Activated CD8-positive, alpha-beta memory T cell treated with anti-CD3 and anti-CD28 coated beads for 24 hours (primary cell): Measurements from ENCODE around the gene MEIS1.
"Not testable (repeated sequence)": the region's sequence is repeated elsewhere in the genome, so short reads cannot be mapped to it uniquely, and the experiment has no call there.

ENCODE experiments used
- DNase-seq: peaks from one replicate; pipeline ENCODE4 v3.0.0-alpha.2; 2020

MEIS1 gene

DNA sequence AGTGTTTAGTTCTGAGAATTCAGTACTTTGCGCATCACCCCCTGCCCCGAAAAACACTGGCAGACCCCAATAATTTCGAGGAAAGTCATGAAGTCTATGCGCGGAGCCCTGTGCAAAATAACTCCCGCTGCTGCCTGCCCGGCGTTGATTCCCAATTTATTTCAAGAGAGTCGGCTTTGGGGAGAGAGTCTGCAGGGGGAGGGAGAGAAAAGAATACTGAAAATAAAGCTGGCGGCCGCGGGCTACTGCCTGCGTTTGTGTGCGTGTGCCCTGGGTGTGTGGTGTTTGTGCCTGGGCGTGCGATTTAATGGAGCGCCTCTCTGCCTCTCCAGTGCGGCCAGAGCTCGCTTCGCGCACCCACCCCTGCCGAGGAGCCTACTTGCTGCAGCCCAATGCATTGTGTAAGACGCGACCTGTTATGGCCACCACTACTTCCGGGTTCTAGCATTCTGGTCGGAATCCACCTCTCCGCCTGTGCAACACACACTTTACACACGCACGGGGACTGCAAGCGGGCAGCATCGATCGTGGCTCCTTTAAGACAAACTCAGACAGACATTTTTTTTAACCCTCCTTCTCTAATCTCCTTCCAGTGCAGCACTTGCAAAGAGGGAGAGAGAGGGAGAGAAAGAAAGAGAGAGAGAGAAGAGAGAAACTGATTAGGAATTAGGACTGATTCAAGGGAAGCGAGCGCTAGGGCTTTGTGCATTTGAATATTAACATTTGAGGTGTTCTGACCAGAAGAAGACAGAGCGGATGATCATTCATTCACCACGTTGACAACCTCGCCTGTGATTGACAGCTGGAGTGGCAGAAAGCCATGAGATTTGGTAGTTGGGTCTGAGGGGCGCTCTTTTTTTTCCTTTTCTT is at the start of gene MEIS1:
TSS of gene MEIS1 (plus strand) at position 447 of the 870 bp plus-strand sequence. CDS start 732 bp downstream, outside the sequence.
- no peak for DNase-seq

DNA sequence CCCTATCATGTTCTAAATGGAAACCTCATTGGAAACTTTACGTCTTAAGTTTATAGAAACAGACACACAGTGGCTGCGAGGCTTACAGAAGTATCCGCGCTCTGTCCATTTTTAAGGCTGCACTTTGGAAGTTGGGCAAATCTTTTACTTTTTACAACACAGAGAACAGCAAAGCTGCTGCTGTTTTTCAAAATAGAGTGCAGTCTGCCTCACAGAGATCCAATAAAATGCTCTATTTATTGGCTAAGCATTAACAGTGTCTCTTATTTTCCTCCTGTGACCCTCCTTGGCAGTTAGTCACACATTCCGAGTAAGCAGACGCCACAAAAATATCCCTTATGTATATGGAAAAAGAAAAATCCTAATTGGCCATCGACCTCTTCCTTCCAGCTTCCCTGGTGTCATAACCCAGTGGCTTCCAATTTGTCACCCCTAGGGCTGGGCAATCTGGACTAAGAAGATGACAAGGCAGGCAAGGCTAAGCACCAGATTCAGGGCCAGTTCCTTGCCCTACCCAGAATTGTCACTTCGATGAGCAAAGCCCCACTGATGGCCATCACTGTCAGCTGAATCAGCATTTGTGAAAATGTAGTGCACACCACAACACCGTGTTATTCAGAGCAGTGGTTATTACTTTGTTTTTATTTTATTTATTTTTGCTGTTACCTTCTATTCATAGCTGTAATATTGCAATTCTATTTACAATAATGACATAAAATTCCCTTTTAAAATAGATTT is 47.7 kb upstream of the MEIS1 start:
- no peak for DNase-seq

DNA sequence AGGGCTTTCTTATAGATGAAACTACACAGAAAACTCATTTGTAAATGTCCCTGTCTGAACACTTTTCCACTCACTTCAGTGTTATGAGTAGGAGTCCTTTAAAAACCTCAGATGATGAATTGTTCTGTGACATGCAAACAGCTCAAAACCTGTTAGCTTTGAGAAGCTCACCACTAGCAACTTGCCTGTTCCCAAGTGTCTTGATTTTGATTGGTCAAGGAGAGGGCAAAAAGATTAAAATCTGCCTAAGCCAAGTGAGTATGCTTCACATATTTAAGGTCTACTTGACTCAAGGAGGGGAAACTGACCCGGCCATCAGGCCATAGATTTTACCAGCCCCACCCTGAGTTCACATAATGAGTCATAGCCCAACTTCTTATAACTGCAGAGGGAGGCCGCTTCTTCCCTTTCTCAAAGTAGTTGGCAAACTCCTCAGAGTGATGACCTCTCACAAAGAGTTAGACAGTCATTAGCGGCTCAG is 45.2 kb upstream of the MEIS1 start:
- no peak for DNase-seq

DNA sequence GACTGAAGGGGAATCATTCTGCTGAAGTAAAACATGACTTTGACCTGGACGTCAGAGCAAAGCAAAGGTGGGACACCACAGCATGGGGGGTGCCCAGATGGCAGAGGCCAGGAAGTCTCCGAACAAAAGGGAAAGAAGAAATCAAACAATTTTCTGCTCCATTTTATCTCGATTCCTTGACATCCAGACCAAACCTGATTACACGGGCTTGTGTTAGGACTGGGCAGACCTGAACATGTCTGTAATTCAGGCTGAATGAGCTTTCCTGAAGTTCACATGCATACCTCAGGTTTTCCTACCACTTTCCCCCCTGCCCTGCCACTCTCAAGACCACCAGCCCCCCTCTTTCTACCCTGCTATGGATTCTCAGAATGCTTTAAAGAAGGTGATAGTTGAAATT is 44.8 kb upstream of the MEIS1 start:
- no peak for DNase-seq

DNA sequence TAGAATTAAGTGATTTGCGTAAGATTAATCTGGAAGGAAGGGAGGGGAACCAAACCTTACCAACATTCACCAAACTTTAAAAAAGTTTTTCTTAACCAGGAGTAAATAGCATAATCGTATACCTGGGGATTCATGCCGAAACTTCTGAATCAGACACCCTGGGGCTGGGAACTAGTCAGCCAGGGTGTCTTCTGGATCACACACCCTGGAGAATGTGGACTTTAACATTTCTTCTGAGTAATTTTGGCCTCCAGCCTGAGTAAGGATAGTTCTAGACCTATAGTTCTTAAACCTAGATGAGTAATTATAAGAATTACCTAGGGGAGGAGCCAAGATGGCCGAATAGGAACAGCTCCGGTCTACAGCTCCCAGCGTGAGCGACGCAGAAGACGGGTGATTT is 44.1 kb upstream of the MEIS1 start:
- no peak for DNase-seq

DNA sequence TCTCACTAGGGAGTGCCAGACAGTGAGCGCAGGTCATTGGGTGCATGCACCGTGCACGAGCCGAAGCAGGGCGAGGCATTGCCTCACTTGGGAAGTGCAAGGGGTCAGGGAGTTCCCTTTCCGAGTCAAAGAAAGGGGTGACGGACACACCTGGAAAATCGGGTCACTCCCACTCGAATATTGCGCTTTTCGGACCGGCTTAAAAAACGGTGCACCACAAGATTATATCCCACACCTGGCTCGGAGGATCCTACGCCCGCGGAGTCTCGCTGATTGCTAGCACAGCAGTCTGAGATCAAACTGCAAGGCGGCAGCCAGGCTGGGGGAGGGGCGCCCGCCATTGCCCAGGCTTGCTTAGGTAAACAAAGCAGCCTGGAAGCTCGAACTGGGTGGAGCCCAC is 43.7 kb upstream of the MEIS1 start:
- not testable (repeated sequence) for DNase-seq

DNA sequence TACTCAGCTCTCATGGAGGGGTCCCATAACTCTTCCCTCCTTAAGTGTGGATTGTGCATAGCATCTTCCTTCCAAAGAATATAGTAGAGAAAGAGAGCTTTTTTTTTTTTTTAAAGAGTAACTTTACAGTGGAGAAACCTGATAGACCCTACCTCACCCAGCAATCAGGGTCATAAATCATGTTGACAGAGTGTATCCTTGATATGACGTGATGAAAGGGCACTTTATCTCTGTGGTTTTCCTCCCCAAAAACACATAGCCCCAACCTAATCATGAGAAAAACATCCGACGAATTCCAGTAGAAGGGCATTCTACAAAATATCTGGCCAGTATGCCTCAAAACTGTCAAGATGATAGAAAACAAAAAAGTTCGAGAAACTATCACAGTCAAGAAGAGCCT is 29.5 kb upstream of the MEIS1 start:
- no peak for DNase-seq

DNA sequence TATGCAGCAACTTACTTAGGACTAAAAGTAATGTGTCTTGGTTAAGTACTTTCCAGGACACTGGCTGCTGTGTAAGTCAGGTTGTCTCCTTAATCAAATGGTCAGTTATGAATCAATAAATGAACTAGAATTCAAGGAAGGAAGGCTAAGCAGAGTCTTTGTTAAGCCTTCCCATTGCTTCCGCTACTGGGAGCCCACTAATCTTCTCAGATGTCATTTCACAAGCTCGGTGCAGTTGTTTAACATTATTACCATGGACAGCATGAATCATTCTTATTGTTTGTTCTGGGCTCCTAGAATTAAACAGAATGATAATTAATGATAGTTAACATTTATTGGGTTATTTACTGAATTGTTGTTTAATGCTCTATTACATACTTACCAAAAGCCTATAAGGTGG is 26.0 kb upstream of the MEIS1 start:
- no peak for DNase-seq

DNA sequence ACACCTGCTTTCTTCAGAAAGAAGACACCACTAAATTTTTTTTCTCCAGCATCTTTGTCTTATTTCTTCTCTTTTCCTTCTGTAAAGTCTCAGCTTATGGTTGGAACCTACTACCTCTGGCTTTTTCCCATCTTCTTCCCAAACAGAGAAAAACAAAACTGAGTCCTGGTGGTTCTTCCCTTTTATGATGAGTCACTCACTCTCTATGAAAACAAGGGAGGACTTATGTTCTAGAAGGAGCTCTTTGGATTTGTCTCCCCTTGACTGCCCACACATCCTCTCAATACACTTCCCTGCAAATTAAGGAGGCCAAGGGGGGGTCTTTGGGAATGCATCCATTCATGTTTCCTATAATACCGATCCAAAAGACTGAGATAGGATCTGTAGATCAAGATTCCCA is 22.1 kb upstream of the MEIS1 start:
- DNase-seq = no peak

DNA sequence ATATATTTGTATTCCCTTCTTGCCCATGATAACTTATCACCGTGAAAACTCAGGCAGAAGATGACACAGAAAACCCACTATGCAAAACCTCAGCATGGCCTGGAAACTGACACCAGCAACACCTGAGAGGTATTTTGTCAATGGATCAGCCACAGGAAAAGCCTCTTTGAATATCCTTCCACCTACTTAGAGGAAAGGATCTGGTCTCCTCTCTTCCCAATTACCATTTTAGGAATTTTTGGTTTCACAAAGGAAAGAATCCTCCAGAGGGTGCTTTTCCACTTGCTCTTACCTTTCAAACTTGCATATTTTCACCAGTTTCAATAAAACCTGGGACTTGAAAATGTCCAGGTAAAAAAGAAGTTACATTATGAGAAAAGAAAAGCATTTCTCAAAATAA is 20.0 kb upstream of the MEIS1 start:
- DNase-seq = no peak

DNA sequence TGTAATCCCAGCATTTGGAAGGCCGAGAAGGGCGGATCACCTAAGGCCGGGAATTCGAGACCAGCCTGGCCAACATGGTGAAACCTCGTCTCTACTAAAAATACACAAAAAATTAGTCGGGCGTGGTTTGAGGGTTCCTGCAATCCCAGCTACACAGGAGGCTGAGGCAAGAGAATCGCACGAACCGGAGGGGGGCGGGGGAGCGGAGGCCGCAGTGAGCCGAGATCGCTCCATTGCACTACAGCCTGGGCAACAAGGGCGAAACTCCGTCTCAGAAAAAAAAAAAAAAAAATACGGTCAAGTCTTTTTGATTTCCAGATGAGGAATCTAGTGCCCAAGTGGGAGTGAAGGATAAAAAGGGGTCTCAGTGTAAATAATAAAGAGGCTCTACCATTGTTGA is 16.5 kb upstream of the MEIS1 start:
- no peak for DNase-seq

DNA sequence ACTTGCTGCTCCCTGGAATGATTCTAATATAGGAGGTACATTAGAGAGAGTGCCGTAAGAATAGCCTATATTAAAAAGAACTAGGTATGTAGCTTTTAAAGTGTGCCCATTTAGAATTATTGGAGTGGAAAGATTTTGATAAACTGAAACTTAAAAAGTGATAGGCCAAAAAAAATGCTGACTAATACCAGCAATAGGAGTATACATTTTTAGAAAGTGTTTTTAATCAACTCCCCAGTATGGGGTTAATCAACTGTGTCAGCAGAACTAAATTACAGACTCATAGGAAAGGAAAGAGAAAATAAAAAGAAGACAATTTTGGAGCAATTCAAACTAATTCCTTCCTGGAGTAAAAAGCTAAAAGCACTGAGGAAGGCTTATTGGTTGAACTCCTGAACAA is 13.3 kb upstream of the MEIS1 start:
- no peak for DNase-seq

DNA sequence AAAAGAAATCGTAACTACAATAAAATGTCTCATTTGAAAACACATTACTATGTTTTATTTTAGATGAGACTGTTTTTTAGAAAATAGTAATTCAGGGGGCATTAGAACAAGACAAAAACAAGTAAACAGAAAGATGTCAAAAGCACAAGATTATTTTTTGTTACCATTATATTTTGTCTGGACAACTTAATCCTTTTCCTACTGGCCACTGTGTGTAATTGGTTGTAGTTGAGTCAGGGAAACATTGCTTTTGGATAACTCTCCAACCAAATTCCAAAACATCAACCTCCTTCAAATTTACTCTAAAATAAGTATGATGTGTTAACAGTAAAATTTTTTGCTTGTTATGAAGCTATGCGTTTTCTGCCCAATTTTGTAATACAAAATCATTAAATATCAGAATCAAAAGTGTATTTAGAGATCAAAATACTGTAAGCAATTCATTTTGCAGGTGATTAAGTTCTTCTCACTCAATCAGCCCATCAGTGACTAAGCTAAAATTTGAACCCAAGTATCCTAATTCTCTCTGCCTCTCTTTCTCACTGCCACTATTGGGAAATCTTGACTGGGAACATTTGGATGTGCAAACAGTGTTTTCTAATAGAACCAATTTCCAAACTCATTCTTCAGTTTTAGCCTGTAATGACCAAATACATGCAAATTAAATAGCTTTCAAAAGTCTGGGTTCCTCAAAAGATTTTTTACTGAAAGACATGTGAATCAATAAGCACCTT is 11.4 kb upstream of the MEIS1 start:
- DNase-seq = no peak

DNA sequence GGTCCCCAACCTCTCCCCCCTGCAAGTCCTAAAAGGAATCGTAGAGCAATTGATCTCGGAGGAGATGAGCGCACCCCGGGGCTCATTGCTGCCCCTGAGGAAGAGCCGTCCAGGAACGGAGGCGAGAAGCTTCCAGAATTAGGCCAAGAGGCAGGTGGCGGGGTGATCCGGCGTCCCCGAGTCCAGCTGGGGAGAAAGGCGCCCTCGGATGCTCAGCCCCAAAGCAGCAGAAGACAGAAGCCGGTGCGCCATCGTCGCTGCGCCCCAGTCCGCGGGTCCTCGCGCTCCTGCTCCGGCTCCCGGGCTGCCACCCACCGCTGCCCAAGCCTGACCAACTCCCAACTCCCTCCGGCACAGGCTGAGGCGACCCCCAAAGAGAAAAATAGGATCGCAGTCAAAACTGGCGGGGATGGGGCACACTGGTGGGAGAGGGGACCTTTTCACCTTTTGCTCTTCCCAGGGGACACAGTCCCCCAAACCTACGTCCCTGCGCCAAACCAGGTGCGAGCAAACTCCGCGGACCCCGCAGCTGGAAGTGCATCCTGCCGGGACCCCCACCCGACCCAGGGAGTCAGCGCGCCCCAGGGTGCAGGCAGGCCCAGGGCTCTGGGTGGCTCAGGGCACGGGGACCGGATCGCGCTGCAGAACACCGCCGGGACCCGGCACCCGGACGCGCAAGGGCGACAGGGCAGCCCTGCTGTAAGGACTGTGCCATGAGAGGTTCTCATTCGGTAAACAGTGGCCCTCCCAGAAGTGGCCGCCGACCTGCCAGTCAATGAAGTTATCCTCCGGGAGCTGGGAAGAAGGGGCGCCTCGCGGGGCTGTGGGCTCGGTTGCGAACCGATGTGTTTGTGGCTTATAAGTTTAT is 8.4 kb upstream of the MEIS1 start:
- DNase-seq = no peak

DNA sequence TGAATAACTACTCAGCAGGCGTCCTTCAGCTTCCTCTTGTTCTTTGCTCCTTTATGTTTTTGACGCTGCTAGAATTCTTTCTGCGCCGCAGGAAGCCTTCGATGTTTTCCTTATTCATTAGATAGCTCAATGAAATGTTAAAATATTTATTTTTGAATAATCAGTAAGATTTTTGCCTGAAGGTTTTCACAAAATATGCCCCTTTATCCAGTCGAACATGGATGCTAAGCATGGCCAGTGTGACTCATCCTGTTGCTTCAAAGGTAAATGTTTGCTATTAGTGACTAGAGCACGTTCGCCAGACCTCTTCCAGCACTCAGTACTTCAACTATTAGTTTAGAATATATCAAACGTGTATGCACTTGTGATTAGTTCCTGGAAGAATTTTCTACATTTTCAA is 7.6 kb upstream of the MEIS1 start:
- no peak for DNase-seq

DNA sequence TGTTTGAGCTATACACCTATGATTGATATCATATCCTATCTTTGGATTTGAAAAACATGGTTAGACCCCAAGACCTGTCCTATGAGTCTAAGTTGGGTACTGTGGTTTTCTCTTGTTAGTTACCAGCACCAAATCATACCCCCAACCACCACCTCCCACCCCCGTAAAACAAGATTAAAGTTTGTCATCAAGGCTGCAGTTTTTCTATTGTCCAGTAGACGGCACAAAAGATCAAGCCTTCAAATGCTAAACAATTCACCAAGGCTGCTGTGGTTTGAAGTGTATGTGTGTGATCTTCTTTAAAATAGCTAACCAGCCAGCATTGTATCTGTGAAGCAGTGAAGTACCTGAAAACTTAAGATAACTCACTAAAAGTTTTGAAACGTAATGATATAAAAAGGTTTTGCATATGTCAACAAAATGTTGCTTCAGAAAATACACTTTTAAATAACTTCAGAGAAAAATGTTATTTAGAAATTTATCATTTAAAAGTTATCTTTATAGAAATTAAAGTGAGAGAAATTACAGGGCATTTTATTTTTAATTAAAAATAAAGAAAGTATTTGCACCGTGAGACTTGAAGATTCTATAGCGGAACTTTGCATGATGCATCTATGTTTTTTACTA is 5.8 kb upstream of the MEIS1 start:
- no peak for DNase-seq

DNA sequence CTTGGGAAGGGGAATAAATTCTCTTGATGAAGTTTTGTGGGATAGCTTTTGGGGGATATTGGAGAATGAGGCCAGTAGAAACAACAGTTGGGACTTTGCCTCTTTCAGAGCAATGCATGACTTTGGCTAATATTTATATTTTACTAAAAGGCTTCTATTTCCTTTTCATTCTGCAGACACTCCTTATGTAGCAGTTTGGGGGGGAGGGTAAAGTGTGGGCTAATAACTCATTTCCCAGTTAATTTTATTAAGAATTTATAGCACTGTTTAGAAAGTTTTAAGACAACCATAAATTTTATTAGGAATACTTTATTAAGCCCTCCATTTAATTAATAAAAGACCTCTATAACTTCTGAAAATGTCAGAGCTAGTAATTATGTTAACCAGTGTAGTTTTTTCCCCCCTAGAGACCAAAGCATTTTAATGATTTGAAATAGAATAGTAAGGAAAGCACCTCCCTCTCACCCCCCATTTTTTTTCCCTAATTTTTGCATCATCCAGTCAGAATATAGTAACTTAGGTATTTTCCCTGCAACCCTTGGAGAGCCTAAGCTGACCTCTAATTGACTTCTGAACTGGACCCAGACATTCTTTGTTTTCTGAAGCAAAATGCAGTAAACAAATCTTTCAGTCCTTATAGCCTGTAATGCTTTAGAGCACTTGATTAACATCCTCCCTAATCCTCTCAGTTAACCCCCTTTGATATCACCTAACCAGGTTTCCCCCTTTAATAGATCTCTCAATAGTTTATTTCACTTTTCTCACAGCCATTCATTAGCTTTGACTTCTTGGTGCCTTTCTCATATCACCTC is 5.0 kb upstream of the MEIS1 start:
- DNase-seq = no peak

DNA sequence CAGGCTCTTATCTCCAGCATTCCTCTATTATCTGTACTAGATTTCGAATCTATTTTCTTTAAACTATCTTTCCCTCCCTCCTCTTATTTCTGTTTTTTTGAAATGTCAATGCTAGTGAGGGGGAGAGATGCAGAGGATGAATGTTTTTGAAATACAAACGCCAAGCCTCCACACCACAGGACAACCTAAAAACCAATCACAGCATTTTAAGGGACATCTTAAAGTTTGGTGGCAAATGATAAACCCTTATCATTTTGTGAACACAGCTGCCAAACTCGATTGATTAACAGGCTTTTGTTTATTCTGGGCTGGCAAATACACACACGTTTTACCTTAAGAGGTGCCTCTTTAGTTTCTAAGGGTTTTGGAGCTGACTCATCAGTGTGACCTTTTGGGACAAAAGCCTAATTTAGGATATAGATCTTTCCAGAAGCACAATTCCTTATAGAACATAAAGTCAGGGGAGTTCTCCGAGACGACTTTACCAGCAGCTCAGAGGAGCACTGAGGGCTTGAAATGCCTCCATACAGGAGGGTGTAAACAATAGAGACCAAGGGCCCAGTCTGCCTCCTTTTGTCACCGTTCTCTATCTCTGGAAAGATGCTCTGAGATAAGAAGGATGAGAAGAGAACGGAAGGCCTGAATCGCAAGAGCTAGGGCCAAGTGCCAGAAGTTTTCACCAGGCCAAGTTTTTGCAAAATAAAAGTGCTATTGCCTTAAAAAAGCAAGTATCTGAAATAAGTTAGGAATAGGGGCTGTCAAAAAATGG is 4.2 kb upstream of the MEIS1 start:
- no peak for DNase-seq

DNA sequence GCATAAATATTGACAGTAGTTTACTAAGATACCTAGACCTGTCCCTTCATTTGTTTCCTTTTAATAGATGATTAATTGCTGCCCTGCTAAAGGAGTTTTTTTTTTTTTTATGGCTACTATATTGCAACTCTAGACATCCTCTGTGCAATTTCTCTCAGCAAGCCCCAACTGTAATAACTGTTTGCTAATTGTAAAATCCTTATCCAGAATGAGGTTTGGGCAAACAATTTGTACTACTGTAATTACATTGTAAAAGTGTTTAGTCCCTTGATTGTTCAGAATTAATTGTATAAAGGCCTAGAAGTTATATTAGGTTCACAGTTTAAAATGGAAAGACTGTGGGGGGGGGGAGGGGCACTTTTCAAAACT is 3.7 kb upstream of the MEIS1 start:
- no peak for DNase-seq

DNA sequence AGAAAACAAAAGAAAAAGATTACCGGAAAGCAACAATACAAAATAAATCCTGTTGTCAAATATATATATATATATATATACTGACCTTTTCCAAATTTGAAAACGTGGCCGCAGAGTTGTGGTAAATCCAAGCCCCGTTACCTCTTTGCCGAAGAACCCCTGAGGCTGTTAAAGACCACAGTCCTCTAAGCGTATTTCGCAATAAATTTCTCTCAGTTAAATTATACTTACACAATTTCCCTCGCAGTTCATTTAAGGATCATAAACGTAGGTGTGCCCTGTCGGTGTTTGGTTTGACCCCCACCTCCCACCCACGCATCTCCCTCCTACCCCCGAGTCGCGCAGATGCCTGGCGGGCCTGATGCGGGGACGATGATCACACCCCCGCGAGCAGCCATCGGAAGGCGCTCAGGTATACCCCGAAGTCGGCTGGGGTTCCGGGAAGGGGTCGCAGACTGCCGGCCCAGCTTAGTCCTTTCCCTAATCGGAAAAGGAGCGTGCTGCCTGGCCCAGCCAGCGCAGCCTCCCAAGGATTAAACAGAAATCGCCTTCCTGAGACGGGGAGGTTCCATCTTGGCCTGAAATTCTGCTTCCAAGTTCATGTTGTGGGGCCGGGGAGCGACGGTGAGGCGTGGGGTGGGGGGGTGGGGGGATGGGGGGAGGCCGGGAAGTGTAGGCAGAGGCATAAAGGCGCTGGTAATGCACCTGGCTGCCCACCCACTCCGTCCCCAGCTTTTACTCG is 2.9 kb upstream of the MEIS1 start:
- DNase-seq = no peak
